ENCODE measurements around the gene ANGEL1.

GRCh38 chr14:76855066-76855465 lies 42.4 kb upstream of the ANGEL1 start:
- no peak for TF ChIP-seq CTCF (IDR thresholded peaks at IDR 0.05; ENCODE audit: insufficient read depth, low read length, poor library complexity, severe bottlenecking)
- TF ChIP-seq EZH2phosphoT487 (conservative IDR thresholded peaks at IDR 0.05; ENCODE audit: low read length) = no peak
